Head of caudate nucleus (tissue), 42 donors: ENCODE results near the gene GFM1.
"Not testable (repeated sequence)": the region's sequence is repeated elsewhere in the genome, so short reads cannot be mapped to it uniquely, and the experiment has no call there.

Source experiments
- DNase-seq, 42 donors: peaks; one replicate each; pipeline versions ENCODE4 v3.0.0 to v3.0.0-alpha.2; 2020 to 2021; ENCODE audit warnings: mixed read lengths in 7 of 42
- intact Hi-C: fragments of 100-400 bp; cut with DNase I; formaldehyde crosslinking; loops from one replicate; pipeline ENCODE4 v1.15.0; 2022

Gene GFM1

DNA sequence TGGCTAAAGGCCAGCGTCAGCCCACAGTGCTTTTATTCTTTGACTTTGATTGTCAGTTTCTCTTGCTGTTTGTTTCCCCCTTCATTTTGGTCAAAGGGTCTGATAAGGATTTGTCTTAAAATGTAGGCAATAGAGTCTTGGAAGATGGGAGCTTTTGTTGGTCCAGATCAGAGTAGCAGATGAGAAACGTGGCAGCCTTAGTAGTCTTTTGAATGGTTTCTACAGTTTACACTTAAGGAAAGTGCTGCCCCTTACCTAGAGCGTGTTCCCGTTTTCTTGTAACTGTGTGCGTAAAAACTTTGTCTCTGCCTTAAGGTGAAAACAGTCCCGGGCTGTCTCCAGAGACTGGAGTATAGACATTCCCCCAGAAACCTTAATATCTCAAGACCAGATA is 27.5 kb downstream of the GFM1 start:
- no peak for DNase-seq
- intact Hi-C loops = no loop called here

DNA sequence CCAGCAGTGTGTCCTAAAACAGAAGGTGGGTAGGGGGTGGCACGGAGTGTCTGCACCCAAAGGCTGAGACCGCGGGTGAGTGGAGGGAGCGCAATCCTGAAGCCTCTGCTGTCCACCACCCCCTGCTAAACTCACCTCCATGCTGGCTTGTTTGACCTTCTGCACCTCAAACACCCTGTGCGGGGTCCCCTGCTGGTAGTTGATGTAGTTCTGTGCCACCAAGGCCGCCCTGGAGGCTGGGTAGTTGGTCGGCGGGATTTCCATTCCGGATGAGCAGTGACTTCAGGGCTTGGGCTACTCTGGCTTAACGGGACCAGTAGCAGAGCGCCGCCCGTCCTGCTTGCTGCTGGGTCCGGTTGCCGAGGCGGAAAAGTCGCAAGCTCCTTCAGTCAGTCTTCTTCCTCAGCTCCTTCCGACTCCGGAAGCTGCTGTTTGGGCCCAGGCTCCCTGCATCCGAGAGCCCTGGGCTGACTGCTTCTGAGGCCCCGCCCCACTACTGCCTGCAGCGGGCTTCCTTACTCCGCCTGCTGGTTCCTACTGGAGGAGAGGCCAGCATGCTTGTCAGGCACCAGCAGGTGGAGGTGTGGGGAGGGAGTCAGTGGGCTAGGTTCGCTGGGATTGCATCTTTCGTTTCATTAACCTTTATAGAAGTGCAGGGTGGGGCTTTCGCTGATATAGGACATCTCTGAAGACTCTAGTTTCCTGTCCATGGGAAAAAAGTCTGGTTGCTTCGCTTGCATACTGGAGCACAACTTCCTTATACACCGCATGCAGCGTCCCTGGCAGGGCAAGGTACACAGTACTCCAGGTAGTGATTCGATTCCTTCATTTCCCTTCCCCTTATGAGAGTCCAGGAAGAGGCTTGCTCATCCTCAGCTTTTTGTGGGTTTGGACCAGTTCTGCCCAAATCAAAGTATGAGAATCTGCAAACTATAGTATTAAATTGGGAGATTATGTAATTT is 28.2 kb downstream of the GFM1 start, which contains the start of gene LXN:
LXN (minus strand) TSS at position 434 of the 962 bp plus-strand sequence; CDS start at position 264, 170 bp downstream.
- intact Hi-C loops = no loop called here
- peak; percentile 21 to 85 (median 59) for DNase-seq

DNA sequence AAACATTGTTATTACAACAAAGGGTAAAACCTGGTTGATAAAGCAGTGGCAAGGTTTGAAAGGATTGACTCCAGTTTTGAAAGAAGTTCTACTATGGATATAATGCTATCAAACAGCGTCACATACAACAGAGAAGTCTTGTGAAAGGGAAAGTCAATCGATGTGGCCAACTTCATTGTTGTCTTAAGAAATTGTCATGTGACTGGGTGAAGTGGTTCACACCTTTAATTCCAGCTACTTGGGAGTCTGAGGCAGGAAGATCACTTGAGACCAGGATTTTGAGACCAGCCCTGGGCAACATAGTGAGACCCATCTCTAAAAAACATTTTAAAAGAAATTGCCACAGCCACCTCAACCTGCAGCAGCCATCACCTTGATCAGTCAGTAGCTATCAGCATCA is 34.4 kb downstream of the GFM1 start:
- intact Hi-C loops = no loop called here

GRCh38 chr3:158679547-158680000 is 35.2 kb downstream of the GFM1 start:
- DNase-seq = no peak
- intact Hi-C loops = no loop called here

More for the DNA sequence above, 34.4 kb downstream of the GFM1 start:
- DNase-seq = no peak

DNA sequence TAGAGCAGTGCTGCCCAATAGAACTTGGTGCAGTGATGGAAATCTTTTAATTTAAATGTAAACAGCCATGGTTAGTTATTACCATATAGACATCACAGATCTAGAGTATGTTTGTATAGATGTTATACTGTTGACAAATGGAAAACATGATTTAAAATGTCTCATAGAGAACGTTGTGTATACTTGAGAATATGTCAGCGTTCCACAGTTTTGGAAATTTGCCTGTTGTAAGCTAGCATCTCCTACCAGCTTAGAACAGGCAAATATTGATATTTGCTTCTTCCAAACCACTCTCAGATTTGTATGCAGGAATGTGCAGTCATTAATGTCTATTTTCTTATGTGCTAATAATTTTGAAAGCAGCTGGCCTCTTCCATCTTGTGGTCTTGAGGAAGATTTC is 36.5 kb downstream of the GFM1 start:
- intact Hi-C loops = no loop called here
- no peak for DNase-seq

DNA sequence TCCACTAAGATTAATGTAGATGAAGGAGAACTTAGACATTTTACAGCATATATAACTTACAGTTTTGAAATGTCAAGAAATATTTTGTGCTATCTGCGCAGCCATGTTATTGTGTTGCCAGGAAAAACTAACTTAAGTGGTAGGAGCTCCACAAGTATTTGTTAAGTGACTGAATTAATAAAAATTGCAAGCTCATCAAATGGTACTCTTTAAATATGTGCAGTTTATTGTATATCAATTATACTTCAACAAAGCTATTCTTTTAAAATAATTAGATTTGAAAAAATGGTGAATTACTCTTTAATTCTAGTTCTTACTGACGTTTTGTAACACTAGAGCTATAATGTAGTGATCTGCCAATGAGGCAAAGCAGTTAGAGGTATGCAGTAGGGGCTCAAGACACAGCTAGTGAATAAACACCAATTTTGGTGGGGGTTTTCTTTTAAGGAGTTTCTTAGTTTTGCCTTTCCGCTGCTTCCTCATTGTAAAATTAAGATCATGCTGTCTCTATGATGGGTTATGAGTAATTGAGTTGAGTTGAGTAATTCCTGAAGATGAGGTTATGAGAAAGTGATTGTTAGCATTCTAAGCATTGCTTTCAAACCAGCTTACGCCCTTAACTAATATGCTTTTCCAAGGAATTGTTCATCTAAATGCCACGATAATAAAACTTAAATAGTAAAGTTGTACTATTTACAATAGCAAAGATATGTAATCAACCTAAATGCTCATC is 39.1 kb downstream of the GFM1 start:
- no peak for DNase-seq
- intact Hi-C loops = no loop called here

DNA sequence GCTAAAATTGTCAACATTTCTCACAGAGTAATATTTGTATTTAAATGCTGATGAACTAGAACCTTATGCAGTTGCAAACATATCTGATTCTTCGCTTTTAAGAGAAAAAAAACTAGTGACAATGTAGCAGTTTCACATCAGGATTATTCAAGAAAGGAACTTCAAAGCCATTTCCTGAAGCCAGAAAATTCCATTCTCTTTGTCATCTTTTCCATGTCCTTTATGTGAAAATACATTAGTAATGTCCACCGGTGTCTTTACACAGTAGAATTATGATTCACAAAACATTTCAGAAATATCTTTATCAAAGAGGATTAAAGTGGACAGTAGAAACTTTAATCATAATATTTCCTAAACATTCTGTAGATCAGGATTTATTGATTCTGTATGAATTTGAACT is 40.8 kb downstream of the GFM1 start:
- intact Hi-C loops = no loop called here
- no peak for DNase-seq

DNA sequence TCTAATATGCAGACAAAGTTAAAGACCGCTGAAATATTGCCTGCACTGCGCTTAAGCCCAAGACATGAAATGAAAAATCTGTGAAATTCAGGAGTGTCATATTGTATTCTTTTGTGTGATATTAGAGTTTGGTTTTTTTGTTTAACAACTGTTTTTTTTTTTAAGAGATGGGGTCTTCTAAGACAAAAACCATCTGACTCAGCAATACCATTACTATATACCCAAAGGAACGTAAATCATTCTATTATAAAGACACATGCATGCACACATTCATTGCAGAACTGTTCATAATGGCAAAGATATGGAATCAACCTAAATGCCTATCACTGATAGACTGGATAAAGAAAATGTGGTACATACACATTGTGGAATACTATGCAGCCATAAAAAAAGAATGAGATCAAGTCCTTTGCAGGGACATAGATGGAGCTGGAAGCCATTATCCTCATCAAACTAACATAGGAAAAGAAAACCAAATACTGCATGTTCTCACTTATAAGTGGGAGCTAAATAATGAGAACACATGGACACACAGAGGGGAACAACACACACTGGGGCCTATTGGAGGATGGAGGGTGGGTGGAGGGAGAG is 49.6 kb downstream of the GFM1 start:
- intact Hi-C loops, DNase-seq: not testable (repeated sequence)

DNA sequence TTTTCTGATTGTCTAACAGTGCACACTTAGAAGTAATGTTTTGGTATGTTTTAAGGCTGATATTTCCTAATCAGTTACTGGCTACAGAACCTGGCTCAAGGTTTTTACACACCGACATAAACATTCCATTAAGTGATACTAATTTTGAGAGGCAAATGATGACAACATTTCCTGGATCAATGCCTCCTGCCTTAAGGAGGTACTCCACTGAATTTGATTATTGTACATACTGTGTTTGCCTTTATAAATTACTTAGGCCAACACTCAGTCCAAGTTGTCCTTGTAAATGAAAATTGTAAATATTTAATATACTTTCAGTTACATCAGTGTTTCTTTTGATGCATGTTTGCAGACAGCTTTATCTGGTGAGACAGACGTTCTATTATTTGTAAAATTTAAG is 52.3 kb downstream of the GFM1 start:
- no peak for DNase-seq
- intact Hi-C loops = no loop called here

- intact Hi-C loops = no loop called here
Measured at GRCh38 chr3:158700559-158700958, 56.2 kb downstream of the GFM1 start.

DNA sequence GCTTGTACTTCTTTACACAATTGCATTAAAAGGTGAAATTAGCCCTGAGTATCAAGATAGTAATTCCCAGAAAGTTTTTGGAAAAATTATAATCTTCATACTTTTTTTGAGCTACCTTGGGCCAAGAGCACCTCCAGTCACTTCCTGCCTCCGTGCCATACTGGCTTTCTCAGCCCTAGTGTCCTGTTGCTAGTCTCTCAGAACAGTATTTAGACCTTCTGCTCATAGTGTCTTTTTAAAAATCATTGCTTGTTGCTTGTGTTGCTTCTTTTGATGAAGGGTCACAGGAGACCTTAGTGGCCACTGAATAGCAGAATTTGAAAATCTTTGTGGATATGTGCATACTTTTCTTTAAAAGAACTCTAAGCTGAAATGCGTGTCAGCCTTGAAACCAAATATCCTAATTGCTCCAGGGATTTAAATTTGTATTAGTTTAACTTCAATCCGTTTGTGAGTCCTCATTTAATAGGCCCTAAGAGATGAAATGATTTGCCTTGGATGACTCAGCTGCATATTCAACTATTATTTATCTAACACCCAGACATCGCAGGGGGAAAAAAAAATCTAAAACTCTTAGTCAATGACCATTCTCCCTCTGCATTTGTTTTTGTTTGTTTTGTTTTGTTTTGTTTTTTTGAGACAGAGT is 57.2 kb downstream of the GFM1 start:
- no peak for DNase-seq
- intact Hi-C loops = no loop called here

More at GRCh38 chr3:158700559-158700958, 56.2 kb downstream of the GFM1 start:
- no peak for DNase-seq

DNA sequence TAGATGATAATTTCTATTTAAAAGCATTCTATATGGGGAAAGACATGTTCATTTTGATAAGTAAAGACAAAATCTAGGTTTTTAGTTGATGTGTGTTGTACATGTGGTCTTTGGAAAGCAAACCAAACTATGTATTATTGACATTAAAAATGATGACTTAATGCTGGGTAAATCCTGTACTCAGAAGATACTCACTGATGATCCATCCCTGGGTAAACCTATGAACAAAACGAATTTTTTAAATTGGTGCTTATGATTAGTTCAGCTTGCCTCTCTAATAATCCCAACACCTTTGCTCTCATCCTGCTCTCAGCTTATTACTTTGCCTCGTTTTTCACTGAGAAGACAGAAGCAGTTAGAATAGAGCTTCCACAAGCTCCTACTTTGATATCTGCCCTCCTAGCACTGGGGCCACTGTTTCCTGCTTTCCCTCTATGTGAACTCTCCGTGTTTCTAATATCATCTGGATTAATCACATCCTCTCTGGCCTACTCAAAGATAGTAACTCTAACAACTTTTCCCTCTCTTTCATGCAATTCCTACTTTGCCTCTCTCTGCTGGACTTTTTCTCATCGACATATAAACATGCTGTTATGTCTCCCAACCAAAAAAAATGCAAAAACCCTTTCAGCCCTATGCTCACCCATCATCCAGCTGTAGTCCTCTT is 58.6 kb downstream of the GFM1 start:
- no peak for DNase-seq

GRCh38 chr3:158703566-158703965 is 59.2 kb downstream of the GFM1 start:
- DNase-seq = no peak
- intact Hi-C loops = no loop called here

More for the DNA sequence above, 58.6 kb downstream of the GFM1 start:
- intact Hi-C loops = no loop called here

GRCh38 chr3:158709666-158710083 is 65.3 kb downstream of the GFM1 start:
- intact Hi-C loops = no loop called here
- no peak for DNase-seq

GRCh38 chr3:158710601-158711000 is 66.3 kb downstream of the GFM1 start:
- intact Hi-C loops = no loop called here

GRCh38 chr3:158711886-158712285 is 67.6 kb downstream of the GFM1 start:
- intact Hi-C loops = no loop called here
- DNase-seq = no peak

More at GRCh38 chr3:158710601-158711000, 66.3 kb downstream of the GFM1 start:
- DNase-seq = no peak

DNA sequence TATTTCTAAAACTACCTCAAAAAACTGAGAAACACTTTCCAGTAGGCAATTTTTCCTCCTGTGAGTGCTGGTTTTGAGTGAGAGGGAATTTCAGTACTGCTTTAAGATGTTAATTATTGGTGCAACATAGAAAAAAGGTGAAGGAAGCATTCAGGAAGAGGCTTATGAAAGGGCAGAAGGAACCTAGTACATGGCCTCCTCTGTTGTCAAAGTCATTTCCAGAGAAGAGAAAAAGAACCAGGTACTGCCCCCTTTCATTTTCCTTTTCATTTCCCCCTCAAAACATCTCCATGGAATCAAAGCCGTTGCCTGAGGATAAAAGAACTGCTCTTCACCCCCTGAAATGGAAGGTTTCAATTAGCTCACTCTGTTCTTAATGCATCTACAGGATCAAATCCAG is 68.1 kb downstream of the GFM1 start:
- no peak for DNase-seq
- intact Hi-C loops = no loop called here

GRCh38 chr3:158713094-158713499 is 68.8 kb downstream of the GFM1 start:
- DNase-seq = peak in 26 of 42 donors; percentile 14 to 64 (median 36)
- intact Hi-C loops = no loop called here

DNA sequence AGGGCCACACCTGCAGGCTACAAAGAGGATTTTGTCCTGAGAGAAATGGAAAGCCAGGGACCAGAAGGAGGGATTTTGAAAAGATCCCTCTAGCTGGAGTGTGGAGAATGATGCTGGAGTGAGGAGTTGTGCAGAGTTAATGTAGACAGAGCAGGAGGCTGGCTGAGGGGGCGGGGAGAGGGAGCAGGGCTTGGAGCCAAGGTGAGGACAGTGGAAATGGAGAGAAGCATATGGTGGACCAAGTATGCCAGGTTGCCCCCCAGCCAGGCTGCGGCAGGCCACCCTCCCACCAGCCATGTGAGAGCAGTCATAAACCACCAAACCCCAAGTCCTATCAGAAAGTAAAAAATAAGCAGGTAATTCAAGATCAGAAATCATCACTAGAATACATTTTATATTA is 73.2 kb downstream of the GFM1 start:
- DNase-seq = no peak
- intact Hi-C loops = no loop called here
